Testis (tissue), 2 donors: Measurements from ENCODE around the gene JAK3.

Experiments
- POLR2A ChIP-seq: fragments of 450-650 bp; IDR thresholded peaks from one replicate; pipeline ENCODE4 v1.6.1; 2017; ENCODE audit warnings: antibody characterized with exemption, mild to moderate bottlenecking, moderate library complexity
- TF ChIP-seq, protein P1 (sequence below), 3 experiments: fragments of 450-650 bp in 2 of 3; fragments of 200-600 bp in 1 of 3; sonication (generic) in 1 of 3; IDR thresholded peaks; one replicate each; pipeline ENCODE4 v1.5.1; 2016 to 2019; ENCODE audit warnings: antibody characterized with exemption in 3 of 3, mild to moderate bottlenecking in 2 of 3, moderate library complexity in 1 of 3

DNA sequence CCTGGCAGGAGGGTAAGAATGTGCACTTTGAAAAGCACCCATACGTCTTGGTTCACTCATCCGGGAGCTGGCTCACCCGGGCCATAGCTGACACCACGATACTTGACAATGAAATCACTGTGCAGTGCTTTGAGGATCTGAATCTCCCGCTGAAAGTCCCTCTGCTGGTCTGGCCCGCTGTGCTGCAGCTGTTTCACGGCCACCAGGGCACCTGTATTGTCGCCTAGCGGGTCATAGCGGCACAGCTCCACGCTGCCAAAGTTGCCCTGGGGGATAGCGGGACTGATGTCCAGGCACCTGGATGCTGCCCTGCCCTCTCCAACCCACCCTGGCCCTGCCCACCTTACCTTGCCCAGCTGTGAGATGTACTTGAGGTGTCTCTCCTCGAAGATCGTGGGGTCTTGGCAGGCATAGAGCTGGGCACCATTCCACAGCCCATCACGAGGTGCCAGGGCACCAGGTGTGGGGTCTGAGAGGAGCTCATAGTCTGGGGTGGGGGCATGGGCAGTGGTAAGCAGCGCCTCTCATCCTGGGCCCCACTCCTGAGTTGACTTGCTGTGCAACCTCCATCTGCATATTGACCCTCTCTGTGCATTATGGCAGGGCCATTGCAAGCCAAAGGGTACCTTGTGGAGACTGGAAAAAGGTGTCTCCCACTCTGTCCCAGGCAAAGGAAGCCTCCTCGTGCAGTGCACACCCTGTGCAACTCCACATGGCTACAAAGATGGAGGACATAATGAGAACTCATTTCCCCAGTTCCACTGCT is 15.2 kb downstream of the JAK3 start:
- TF ChIP-seq, protein P1, sequence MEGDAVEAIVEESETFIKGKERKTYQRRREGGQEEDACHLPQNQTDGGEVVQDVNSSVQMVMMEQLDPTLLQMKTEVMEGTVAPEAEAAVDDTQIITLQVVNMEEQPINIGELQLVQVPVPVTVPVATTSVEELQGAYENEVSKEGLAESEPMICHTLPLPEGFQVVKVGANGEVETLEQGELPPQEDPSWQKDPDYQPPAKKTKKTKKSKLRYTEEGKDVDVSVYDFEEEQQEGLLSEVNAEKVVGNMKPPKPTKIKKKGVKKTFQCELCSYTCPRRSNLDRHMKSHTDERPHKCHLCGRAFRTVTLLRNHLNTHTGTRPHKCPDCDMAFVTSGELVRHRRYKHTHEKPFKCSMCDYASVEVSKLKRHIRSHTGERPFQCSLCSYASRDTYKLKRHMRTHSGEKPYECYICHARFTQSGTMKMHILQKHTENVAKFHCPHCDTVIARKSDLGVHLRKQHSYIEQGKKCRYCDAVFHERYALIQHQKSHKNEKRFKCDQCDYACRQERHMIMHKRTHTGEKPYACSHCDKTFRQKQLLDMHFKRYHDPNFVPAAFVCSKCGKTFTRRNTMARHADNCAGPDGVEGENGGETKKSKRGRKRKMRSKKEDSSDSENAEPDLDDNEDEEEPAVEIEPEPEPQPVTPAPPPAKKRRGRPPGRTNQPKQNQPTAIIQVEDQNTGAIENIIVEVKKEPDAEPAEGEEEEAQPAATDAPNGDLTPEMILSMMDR (IDR thresholded peaks at IDR 0.05), result no peak
- no peak for TF ChIP-seq POLR2A
